ENCODE results near the gene TESK2.

Gene TESK2

GRCh38 chr1:45359882-45360513, 131.0 kb downstream of the TESK2 start:
- DNase-seq (ENCODE audit: low read depth) = peak; percentile 81
- TF ChIP-seq CTCF (IDR thresholded peaks at IDR 0.05; ENCODE audit: insufficient read depth, low read depth, low read length, missing control alignments) = peak; percentile 64
- no peak overlapping the region for H3K4me3 ChIP-seq (ENCODE audit: low read length)

GRCh38 chr1:45356186-45356585, 134.8 kb downstream of the TESK2 start:
- no peak overlapping the region for H3K4me3 ChIP-seq (ENCODE audit: low read length)
- no peak for TF ChIP-seq CTCF (IDR thresholded peaks at IDR 0.05; ENCODE audit: insufficient read depth, low read depth, low read length, missing control alignments)
- DNase-seq (ENCODE audit: low read depth) = peak; percentile 73

- DNase-seq (ENCODE audit: low read depth) = peak; percentile 33
- no peak for TF ChIP-seq CTCF (IDR thresholded peaks at IDR 0.05; ENCODE audit: insufficient read depth, low read depth, low read length, missing control alignments)
- H3K4me3 ChIP-seq (ENCODE audit: low read length) = no peak overlapping the region
These were observed 135.3 kb downstream of the TESK2 start for GRCh38 chr1:45355683-45356082.

- TF ChIP-seq CTCF (IDR thresholded peaks at IDR 0.05; ENCODE audit: insufficient read depth, low read depth, low read length, missing control alignments) = no peak
- no peak for DNase-seq (ENCODE audit: low read depth)
- H3K4me3 ChIP-seq (ENCODE audit: low read length) = no peak overlapping the region
These were observed 136.1 kb downstream of the TESK2 start for GRCh38 chr1:45354838-45355237.

- no peak for DNase-seq (ENCODE audit: low read depth)
- TF ChIP-seq CTCF (IDR thresholded peaks at IDR 0.05; ENCODE audit: insufficient read depth, low read depth, low read length, missing control alignments) = no peak
- H3K4me3 ChIP-seq (ENCODE audit: low read length) = no peak overlapping the region
These were observed 137.3 kb downstream of the TESK2 start for GRCh38 chr1:45353685-45354084.

- DNase-seq (ENCODE audit: low read depth) = no peak
- no peak for TF ChIP-seq CTCF (IDR thresholded peaks at IDR 0.05; ENCODE audit: insufficient read depth, low read depth, low read length, missing control alignments)
These were observed 139.5 kb downstream of the TESK2 start for GRCh38 chr1:45351508-45351907.

More at GRCh38 chr1:45351508-45351907, 139.5 kb downstream of the TESK2 start:
- no peak overlapping the region for H3K4me3 ChIP-seq (ENCODE audit: low read length)

Measured in epithelial cell of esophagus (primary cell).